Activated naive CD8-positive, alpha-beta T cell treated with anti-CD3 and anti-CD28 coated beads, Interleukin-2, amount 10 ng/mL, durations not matched to agents 7 days and 5 days (primary cell): ENCODE measurements around the gene NACC2. TPM values are rescaled to one million over a fixed set of nuclear protein-coding genes. Genes with fewer than 3 reads are reported as not detected.

Experiments used
- ATAC-seq: fragments of 150-1000 bp; cut with Tn5 transposase; one replicate; pipeline ENCODE4 v1.10.0; 2021; ENCODE audit warnings: low read depth, moderate library complexity
- POLR2A ChIA-PET: fragments of 350-600 bp; sonication (Branson Sonifier 250); formaldehyde crosslinking; loops from one replicate; lab custom pipeline; 2021; ENCODE audit warnings: antibody characterized with exemption; lab: Charles Lee
- DNase-seq: peaks from one replicate; pipeline ENCODE4 v3.0.0; 2021
- H3K27ac Mint-ChIP-seq: one replicate; pipeline ENCODE4 v1.8.0; 2022; ENCODE audit warnings: mild to moderate bottlenecking, mixed read lengths
- H3K27me3 Mint-ChIP-seq: one replicate; pipeline ENCODE4 v1.8.0; 2022; ENCODE audit warnings: mild to moderate bottlenecking, moderate library complexity, mixed read lengths
- H3K36me3 Mint-ChIP-seq: one replicate; pipeline ENCODE4 v1.8.0; 2021; ENCODE audit warnings: mild to moderate bottlenecking, mixed read lengths
- H3K4me1 Mint-ChIP-seq: one replicate; pipeline ENCODE4 v1.8.0; 2021; ENCODE audit warnings: mixed read lengths
- H3K4me3 Mint-ChIP-seq: one replicate; pipeline ENCODE4 v1.8.0; 2022; ENCODE audit warnings: mild to moderate bottlenecking, moderate library complexity, mixed read lengths
- H3K9me3 Mint-ChIP-seq: one replicate; pipeline ENCODE4 v1.8.0; 2021; ENCODE audit warnings: mixed read lengths
- total RNA-seq, 2 experiments: library from RNA; stranded (reverse); gene quantifications; one replicate each; pipeline ENCODE4 v1.2.3, GENCODE V29; 2021

NACC2 gene
- total RNA-seq, 2 experiments from 2014 or later: 10.5 to 11.2 TPM

DNA sequence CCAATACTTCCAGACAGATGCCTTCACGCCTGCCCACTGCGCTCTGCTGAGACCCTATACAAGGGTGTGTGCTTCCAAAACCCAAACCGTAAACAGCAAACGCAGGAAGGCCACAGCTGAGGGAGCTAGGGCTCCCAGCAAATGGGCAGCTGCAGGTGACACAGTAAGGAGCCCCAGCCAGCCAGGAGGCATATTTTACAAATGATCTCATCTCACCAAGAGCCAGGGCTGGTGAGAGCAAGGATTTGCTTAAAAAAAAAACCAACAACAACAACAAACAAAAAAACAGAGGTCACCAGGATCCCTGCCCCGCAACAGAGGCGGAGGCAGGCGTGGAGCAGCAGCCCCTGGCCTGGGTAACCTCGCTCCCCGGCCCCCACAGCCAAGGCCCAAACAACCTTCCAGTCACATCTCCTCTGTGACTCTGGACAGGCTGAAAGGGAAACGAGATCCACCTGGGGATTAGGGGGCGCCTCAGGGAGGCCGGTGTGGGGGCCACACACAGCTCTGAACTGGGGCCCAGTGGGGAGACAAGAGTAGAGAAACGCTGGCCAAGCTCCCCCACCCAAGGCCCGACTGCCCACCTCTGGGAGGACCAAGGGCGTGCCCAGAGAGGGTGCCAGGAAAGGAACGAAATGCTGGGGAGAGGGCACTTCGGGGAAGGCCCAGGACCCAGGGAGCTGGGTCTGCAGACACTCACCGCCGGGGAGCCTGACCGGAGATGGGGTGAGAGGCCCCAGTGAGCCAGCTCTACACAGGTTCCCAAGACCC lies 3.3 kb downstream of the NACC2 start:
- DNase-seq: no peak
- no peaks in the 10 kb centered on the region for H3K9me3 Mint-ChIP-seq
- no peaks in the 10 kb centered on the region for H3K27me3 Mint-ChIP-seq
- no peak for ATAC-seq
- H3K27ac Mint-ChIP-seq: peak overlapping the region; percentile 47
- no peaks in the 10 kb centered on the region for H3K36me3 Mint-ChIP-seq
- no peaks in the 10 kb centered on the region for H3K4me1 Mint-ChIP-seq
- H3K4me3 Mint-ChIP-seq: no peak overlapping the region
- POLR2A ChIA-PET: interaction anchor here (2.0 kb wide), 1 partner anchor 15 kb away, joined by 5 read pairs; no protein-coding TSS in a partner anchor

DNA sequence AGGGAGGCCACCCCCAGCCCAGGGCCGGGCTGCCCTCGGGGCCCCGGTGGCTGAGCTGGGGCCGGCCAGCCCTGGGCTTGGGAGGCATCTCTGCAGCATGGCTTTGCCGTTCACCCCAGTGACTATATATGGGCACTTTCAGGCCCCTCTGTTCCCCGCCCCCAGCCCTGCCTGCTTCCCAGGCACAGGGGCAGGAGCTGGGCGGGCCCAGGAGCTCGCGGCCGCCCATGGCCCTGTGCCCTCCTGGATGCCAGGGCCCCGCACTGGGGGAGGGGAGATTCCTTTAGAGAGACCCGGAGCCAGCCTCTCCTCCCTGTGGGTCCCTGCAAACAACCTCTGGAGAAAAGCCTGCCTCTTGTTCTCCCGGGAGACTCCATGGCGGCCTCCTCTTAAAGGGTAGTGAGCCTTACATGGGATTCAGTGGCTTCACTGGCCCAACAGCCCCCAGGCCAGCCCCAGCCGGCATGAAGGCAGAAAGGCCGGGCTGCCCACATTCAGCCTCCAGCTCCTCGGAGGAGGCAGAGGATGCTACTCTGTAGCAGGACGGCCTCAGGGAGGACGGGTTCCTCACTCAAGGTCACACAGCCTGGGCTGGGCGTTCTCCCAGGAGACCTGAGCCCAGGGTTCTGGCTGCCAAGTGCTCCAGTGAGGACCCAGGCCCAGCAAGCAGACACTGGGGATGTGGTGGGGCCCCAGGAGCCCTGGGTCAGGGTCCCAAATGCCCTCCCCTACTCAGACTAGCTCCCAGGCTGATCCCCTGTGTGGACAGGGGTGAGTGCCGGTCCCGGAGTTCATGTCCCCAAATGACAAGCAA lies 4.1 kb downstream of the NACC2 start:
- no peaks in the 10 kb centered on the region for H3K36me3 Mint-ChIP-seq
- H3K27ac Mint-ChIP-seq: no peak overlapping the region
- H3K4me3 Mint-ChIP-seq: no peak overlapping the region
- ATAC-seq (no peak), DNase-seq (no peak)
- no peaks in the 10 kb centered on the region for H3K4me1 Mint-ChIP-seq
- H3K9me3 Mint-ChIP-seq: no peaks in the 10 kb centered on the region
- POLR2A ChIA-PET: interaction anchor here (2.0 to 2.2 kb wide), 2 partner anchors 16 to 27 kb away, joined by 5 to 9 read pairs; partner anchors contain the start of gene TMEM250
- no peaks in the 10 kb centered on the region for H3K27me3 Mint-ChIP-seq

DNA sequence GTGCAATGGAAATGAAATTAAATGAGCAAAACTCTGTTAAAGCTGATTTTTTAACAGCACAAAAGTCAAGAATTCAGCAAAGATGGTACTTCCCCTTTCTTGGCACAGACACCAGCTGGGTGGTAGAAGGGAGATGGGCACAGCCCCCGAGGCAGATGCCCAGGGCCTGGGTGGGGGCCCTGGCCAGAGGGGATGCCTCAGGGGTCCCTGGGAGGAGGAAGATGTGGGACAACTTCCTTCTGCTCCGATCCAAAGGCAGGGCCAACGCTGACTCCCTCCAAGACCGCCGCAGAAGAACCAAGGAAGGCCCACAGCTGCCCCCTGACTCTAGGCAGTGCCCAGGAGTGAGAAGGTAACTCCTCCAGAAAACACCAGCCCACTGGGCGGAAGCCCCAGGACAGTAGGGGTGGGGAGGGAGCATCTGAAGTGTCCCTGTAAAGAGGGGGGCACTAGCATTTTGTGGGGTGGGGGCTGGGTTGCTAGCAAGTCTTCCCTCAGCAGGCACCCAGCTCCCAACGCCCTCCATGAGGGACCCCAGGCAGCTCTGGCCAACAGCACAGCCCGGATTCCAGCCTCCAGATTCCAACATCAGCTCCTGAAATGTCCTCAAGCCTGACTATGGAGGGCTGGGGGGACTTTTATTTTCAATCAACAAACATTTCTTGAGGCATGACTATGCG lies 4.9 kb downstream of the NACC2 start:
- no peaks in the 10 kb centered on the region for H3K36me3 Mint-ChIP-seq
- no peak for ATAC-seq
- POLR2A ChIA-PET: interaction anchor here (0.7 to 2.2 kb wide), 4 partner anchors 15 to 33 kb away, joined by 3 to 9 read pairs (median 4); partner anchors contain the start of gene TMEM250
- DNase-seq: no peak
- H3K4me3 Mint-ChIP-seq: no peak overlapping the region
- no peaks in the 10 kb centered on the region for H3K9me3 Mint-ChIP-seq
- no peaks in the 10 kb centered on the region for H3K27me3 Mint-ChIP-seq
- H3K4me1 Mint-ChIP-seq: no peaks in the 10 kb centered on the region
- no peak overlapping the region for H3K27ac Mint-ChIP-seq

DNA sequence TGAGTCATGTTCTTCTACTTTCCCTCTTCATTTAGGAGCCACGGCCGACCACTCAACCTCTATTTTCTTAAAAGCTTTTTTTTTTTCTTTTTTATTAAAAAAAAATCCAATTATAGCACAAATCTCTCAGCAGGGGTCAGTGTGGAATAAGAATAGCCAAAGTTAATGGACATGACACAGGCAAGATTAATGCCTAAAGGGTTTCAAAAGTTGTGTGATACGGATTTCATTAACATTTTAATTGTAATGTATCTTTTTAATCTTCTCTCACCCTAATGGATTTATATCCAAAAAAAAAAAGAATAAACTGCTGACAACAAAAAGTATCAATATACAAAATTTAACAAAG lies 5.4 kb downstream of the NACC2 start:
- H3K36me3 Mint-ChIP-seq: no peaks in the 10 kb centered on the region
- no peaks in the 10 kb centered on the region for H3K27me3 Mint-ChIP-seq
- no peak overlapping the region for H3K4me3 Mint-ChIP-seq
- no peak overlapping the region for H3K27ac Mint-ChIP-seq
- POLR2A ChIA-PET: interaction anchor here (0.7 to 2.2 kb wide), 4 partner anchors 14 to 34 kb away, joined by 3 to 9 read pairs (median 4); partner anchors contain the start of gene TMEM250
- ATAC-seq: no peak
- peaks cover 2% of the 10 kb centered on the region for H3K4me1 Mint-ChIP-seq
- DNase-seq: no peak
- no peaks in the 10 kb centered on the region for H3K9me3 Mint-ChIP-seq

DNA sequence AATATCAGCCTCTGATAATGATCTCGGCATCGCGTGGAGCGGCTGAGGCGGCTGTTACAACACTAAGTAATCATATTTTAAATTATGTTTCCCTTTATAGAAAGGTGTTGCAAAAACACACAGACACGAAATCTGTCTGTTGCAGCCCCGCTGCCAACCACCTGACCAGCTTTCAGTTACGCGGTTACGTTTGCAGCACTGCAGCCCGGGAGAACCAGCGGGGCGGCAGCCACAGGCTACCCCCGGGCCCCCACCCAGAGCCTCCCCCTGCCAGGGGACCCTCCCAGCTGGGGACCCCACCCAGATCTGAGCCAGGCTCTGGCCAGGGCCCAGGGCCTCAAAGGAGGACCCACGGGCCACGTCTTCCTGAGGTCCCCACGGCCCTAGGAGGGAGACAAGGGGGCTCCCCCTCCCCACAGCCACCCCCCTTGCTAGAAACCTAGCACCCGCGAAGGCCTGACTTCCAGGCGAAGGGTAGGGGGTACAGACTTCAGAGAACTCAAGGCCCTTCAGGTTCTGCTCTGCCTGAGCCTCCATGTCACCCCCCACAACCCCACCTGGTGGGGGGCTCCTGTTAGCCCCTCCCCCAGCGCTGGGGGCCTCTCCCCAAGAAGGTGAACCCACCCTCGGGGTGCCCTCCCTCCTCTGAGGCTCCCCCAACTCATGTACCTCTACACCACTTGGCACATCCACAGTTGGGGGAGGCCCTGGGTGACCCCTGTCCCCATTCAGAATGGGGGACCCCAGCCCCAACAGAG lies 6.0 kb downstream of the NACC2 start:
- Mint-ChIP-seq H3K36me3 (no peaks in the 10 kb centered on the region), H3K4me1 (peaks cover 6% of the 10 kb centered on the region), H3K27ac (no peak overlapping the region), H3K9me3 (no peaks in the 10 kb centered on the region), H3K4me3 (no peak overlapping the region), H3K27me3 (no peaks in the 10 kb centered on the region)
- DNase-seq (peak; percentile 39), ATAC-seq (no peak)
- POLR2A ChIA-PET: interaction anchor here (1.3 to 2.2 kb wide), 3 partner anchors 18 to 34 kb away, joined by 3 to 9 read pairs (median 5); partner anchors contain the start of gene TMEM250

DNA sequence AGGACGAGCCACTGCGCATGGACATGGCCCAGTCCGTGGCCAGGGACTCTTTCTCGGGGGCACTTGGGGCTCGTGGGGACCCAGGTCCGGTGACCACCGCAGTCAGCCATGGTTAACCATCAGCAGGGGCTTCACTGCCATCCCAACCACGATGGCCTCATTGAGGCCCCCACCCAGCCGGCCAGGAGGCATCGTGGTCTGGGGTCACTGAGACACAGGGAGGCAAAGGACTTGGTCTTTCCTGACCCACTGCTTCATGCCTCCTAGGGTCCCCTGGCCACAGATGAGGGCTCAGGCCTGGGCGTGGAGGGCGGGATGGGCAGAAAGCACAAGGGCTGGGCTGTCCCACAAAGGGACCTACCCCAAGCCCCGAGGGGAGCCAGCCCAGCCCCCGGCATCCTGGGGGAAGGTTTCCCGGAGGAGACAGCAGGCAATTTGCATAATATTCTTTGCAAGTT lies 6.6 kb downstream of the NACC2 start:
- H3K4me3 Mint-ChIP-seq: no peak overlapping the region
- no peak for ATAC-seq
- no peak overlapping the region for H3K27ac Mint-ChIP-seq
- POLR2A ChIA-PET: no interaction called here
- peaks cover 6% of the 10 kb centered on the region for H3K4me1 Mint-ChIP-seq
- no peaks in the 10 kb centered on the region for H3K9me3 Mint-ChIP-seq
- H3K36me3 Mint-ChIP-seq: no peaks in the 10 kb centered on the region
- peak; percentile 26 for DNase-seq
- no peaks in the 10 kb centered on the region for H3K27me3 Mint-ChIP-seq

DNA sequence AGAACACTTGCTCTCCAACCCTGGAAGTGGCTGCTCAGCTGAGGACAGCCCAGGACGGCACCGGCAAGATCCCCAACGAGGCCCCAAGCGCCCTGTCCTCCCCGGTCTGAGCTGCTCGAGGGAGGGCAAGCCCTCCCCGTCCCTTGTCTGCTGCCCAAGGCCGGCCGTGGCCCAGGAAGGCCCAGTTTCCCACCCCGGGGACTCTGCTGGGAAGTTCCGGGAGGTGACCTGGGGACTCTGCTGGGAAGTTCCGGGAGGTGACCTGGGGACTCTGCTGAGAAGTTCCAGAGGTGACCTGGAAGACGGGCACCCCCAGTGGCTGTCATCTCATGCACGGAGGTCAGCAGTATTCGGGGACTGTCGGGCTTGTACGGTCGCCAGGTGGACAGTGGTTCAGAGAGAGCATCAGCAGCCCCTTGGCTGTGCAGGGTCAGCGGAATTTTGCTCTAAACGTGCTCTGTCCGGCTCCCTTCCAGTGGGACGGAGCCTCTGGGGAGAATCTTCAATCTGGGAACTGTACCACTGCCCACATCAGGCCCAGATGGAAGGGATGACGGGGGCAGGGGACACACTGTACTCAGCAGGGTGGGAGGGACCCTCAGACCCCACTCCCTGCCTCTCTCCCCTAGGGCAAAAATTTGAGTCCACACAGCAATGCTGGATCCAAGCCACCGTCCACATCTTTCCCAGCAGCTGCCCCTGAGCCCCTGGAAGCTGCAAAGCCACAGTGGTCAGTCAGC lies 7.2 kb downstream of the NACC2 start:
- peak; percentile 25 for DNase-seq
- Mint-ChIP-seq H3K4me3 (no peak overlapping the region), H3K9me3 (no peaks in the 10 kb centered on the region), H3K27ac (no peak overlapping the region), H3K27me3 (no peaks in the 10 kb centered on the region), H3K36me3 (no peaks in the 10 kb centered on the region), H3K4me1 (peaks cover 6% of the 10 kb centered on the region)
- ATAC-seq: no peak
- POLR2A ChIA-PET: no interaction called here

DNA sequence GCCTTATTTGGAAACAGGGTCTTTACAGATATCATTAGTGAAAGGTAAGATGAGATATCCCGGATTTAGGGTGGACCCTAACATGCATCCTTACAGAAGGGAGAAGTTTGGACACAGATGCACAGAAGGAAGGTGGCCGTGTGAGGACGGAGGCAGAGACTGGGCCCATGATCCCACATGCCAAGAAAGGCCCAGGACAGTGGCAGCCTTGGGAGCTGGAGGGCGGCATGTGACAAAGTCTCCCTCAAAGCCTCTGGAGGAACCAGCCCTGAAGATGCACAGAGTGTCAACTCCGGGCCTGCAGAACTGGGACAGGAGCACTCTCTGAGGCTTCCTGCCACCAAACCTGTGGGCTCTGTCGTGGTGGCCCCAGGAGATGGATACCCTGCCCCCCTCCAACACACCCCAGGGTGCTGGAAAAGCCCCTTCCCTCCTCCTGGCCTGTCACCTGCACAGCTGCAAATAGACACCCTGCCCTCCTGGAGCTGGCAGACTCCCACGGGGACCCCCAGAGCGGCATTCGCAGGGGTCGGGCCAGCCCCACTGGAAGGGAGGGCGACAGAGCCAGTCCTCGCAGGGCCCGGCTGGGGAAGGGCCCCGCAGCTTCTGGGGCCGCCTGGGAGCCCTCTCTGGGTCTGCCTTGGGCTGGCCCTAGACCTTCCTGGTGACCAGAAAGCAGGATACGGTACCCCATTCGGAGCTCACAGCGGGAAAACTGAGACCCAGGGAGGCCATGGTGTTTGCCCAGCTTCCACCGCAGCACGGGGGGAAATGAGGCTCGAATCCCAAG lies 7.9 kb downstream of the NACC2 start:
- POLR2A ChIA-PET: no interaction called here
- H3K4me3 Mint-ChIP-seq: no peak overlapping the region

DNA sequence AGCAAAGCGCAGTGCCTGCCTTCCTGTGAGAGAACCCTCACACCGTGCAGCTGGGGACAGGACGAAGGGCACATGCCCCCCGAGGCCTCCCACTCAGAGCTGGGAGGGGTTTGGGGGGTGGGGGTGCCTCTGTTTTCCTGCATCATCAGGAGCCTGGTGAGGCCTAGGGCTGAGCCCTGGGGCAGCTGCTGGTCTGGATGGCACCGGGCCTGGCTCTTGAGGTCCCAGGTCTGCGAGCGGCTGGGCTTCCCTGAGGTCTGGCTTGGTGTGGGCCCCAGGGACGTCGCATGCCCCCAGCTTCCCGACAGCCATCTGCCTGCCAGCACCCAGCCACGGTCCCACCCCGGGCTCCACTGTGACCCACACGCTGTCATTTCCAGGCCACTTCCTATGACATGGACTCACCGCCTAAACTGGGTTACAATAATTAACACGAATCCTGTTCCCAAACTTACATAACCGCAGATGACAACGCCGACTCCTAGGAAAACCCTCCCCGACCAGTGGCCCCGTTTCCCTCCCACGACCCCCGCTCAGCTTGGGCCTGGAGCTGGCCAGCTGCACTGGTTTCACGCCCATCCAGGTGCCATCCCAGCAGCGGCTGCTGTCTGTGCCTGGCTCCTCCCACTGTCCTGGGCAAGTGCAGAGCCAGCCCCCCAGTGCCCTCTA lies 8.7 kb downstream of the NACC2 start:
- no peak for ATAC-seq
- peaks cover 6% of the 10 kb centered on the region for H3K4me1 Mint-ChIP-seq

More for the DNA sequence above, 7.9 kb downstream of the NACC2 start:
- no peaks in the 10 kb centered on the region for H3K36me3 Mint-ChIP-seq
- peaks cover 6% of the 10 kb centered on the region for H3K4me1 Mint-ChIP-seq
- no peak for ATAC-seq
- H3K27ac Mint-ChIP-seq: no peak overlapping the region
- no peaks in the 10 kb centered on the region for H3K9me3 Mint-ChIP-seq
- DNase-seq: peak; percentile 26
- H3K27me3 Mint-ChIP-seq: no peaks in the 10 kb centered on the region

DNA sequence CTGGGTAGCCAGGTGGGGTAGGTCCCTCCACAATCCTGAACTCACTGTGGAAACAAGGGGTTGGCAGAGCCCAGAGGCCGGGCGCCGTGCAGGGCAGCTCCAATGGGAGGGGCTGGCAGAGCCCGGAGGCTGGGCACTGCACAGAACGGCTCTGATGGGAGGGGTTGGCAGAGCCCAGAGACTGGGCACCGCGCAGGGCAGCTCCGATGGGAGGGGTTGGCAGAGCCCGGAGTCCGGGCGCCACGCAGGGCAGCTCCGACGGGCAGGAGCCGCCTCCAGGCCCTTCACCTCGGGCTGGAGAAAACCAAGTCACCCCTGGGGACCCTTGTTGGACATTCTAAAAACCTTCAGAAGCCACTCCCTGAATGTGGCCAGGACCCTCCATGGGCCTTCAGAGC lies 9.3 kb downstream of the NACC2 start:
- POLR2A ChIA-PET: no interaction called here
- DNase-seq: peak; percentile 25
- no peak overlapping the region for H3K4me3 Mint-ChIP-seq

More for the DNA sequence above, 8.7 kb downstream of the NACC2 start:
- Mint-ChIP-seq H3K4me3 (no peak overlapping the region), H3K9me3 (no peaks in the 10 kb centered on the region), H3K27me3 (no peaks in the 10 kb centered on the region), H3K36me3 (no peaks in the 10 kb centered on the region), H3K27ac (no peak overlapping the region)
- DNase-seq: no peak
- POLR2A ChIA-PET: no interaction called here

More for the DNA sequence above, 9.3 kb downstream of the NACC2 start:
- H3K27me3 Mint-ChIP-seq: no peaks in the 10 kb centered on the region
- no peaks in the 10 kb centered on the region for H3K36me3 Mint-ChIP-seq
- ATAC-seq: no peak
- peaks cover 6% of the 10 kb centered on the region for H3K4me1 Mint-ChIP-seq
- H3K27ac Mint-ChIP-seq: no peak overlapping the region
- no peaks in the 10 kb centered on the region for H3K9me3 Mint-ChIP-seq
